GM12878 (cell line): ENCODE data around the gene CGB2.

Experiments used
- RAD21 ChIP-seq: IDR thresholded peaks from 2 replicates; pipeline ENCODE4 v1.6.1; 2011; ENCODE audit warnings: mild to moderate bottlenecking, low read depth, low read length, moderate library complexity; ENCODE audit not compliant: insufficient read depth
- TF ChIP-seq, protein P1 (sequence below), 3 experiments: IDR thresholded peaks in 2 of 3; conservative IDR thresholded peaks in 1 of 3; 2 replicates each; pipeline ENCODE4 v1.5.1; 2011; ENCODE audit warnings: low read depth in 3 of 3, low read length in 3 of 3, mild to moderate bottlenecking in 3 of 3, control low read depth in 2 of 3, moderate library complexity in 2 of 3, inconsistent platforms in 1 of 3, mixed read lengths in 1 of 3; ENCODE audit not compliant: control insufficient read depth in 2 of 3, insufficient read depth in 1 of 3; ENCODE audit errors: extremely low read depth in 1 of 3

DNA sequence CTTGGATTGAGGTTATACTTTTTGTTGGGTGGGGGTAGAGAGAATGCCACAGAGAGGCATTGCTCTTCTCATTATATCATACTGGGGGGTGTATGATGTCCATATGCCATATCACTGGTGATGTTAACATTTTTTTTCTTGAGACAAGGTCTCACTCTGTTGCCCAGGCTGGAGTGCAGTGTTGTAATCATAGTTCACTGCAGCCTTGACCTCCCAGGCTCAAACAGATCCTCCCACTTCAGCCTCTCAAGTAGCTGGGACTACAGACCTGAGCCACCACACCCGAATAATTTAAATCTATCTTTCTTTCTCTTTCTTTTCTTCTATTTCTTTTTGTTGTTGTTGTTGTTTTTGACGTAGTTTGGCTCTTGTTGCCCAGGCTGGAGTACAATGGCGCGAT lies 48.7 kb downstream of the CGB2 start:
- TF ChIP-seq RAD21 = no peak
- TF ChIP-seq, protein P1, sequence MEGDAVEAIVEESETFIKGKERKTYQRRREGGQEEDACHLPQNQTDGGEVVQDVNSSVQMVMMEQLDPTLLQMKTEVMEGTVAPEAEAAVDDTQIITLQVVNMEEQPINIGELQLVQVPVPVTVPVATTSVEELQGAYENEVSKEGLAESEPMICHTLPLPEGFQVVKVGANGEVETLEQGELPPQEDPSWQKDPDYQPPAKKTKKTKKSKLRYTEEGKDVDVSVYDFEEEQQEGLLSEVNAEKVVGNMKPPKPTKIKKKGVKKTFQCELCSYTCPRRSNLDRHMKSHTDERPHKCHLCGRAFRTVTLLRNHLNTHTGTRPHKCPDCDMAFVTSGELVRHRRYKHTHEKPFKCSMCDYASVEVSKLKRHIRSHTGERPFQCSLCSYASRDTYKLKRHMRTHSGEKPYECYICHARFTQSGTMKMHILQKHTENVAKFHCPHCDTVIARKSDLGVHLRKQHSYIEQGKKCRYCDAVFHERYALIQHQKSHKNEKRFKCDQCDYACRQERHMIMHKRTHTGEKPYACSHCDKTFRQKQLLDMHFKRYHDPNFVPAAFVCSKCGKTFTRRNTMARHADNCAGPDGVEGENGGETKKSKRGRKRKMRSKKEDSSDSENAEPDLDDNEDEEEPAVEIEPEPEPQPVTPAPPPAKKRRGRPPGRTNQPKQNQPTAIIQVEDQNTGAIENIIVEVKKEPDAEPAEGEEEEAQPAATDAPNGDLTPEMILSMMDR (IDR thresholded peaks at IDR 0.05 in 2 of 3, conservative IDR thresholded peaks at IDR 0.05 in 1 of 3; ENCODE audit: control insufficient read depth in 2 of 3, extremely low read depth in 1 of 3, insufficient read depth in 1 of 3, low read depth in 3 of 3, low read length in 3 of 3) = no peak
